Panc1 (cell line): Measurements from ENCODE around the gene PROM1. TPM values are rescaled to one million over a fixed set of nuclear protein-coding genes. Genes with fewer than 3 reads are reported as not detected.

ENCODE experiments used
- ATAC-seq: fragments of 200-7000 bp; cut with Tn5 transposase; 2 replicates; pipeline ENCODE4 v1.9.1; 2020; ENCODE audit warnings: mild to moderate bottlenecking, moderate library complexity
- BruUV-seq: library from RNA; stranded (reverse); fragments of 400-500 nt; replicated peaks from 2 replicates; lab custom pipeline; 2021; lab: Mats Ljungman, UMichigan
- CTCF ChIA-PET: fragments of 300-600 bp; sonication (Branson Sonifier 250); formaldehyde crosslinking; loops from one replicate; lab custom pipeline; 2022; ENCODE audit warnings: antibody characterized with exemption; lab: Charles Lee
- POLR2A ChIA-PET: fragments of 300-600 bp; sonication (Branson Sonifier 250); formaldehyde crosslinking; loops from one replicate; lab custom pipeline; 2022; ENCODE audit warnings: antibody characterized with exemption; lab: Charles Lee
- DNase-seq: peaks from one replicate; pipeline ENCODE4 v3.0.0-alpha.2; 2010; ENCODE audit warnings: low read depth, low spot score
- H3K27ac ChIP-seq: 2 replicates; pipeline ENCODE4 v1.5.1; 2011; ENCODE audit warnings: mild to moderate bottlenecking, low read length, inconsistent platforms
- H3K27me3 ChIP-seq: fragments of 200-500 bp; sonication (Bioruptor generic); 2 replicates; pipeline ENCODE4 v1.6.0; 2014; ENCODE audit warnings: low read length, inconsistent platforms; ENCODE audit not compliant: control insufficient read depth, insufficient read depth
- H3K36me3 ChIP-seq: fragments of 200-500 bp; sonication (Bioruptor generic); 2 replicates; pipeline ENCODE4 v1.5.1; 2014; ENCODE audit warnings: inconsistent platforms, mild to moderate bottlenecking, low read length, moderate library complexity; ENCODE audit not compliant: control insufficient read depth, insufficient read depth
- H3K4me1 ChIP-seq: 2 replicates; pipeline ENCODE4 v1.5.1; 2011; ENCODE audit warnings: inconsistent platforms, mild to moderate bottlenecking, low read length, moderate library complexity; ENCODE audit not compliant: control insufficient read depth, insufficient read depth
- H3K4me3 ChIP-seq, 2 experiments: 2 replicates each; pipeline ENCODE4 v1.5.1; 2011 to 2012; ENCODE audit warnings: low read depth in 2 of 2, low read length in 2 of 2, mild to moderate bottlenecking in 2 of 2, inconsistent platforms in 1 of 2, moderate library complexity in 1 of 2
- H3K9me3 ChIP-seq: fragments of 200-500 bp; sonication (Bioruptor generic); 2 replicates; pipeline ENCODE4 v1.5.1; 2014; ENCODE audit warnings: low read depth, mild to moderate bottlenecking, inconsistent platforms, low read length, moderate library complexity; ENCODE audit not compliant: control insufficient read depth, insufficient read depth
- POLR2AphosphoS5 ChIP-seq: IDR thresholded peaks from 2 replicates; pipeline ENCODE4 v1.6.1; 2012; ENCODE audit warnings: mild to moderate bottlenecking, low read depth, low read length, moderate library complexity
- SIN3A ChIP-seq: IDR thresholded peaks from 2 replicates; pipeline ENCODE4 v1.6.1; 2012; ENCODE audit warnings: low read depth, mild to moderate bottlenecking, low read length, moderate library complexity, borderline replicate concordance; ENCODE audit not compliant: insufficient read depth
- TCF7L2 ChIP-seq: IDR thresholded peaks from 2 replicates; pipeline ENCODE4 v1.6.1; 2011; ENCODE audit warnings: mild to moderate bottlenecking, low read depth, low read length, inconsistent platforms
- in situ Hi-C: cut with HindIII; loops from 2 replicates; pipeline ENCODE4 v1.10.0; 2016; ENCODE audit warnings: low sequenced_read_pairs, low pct_unique_long_range_greater_than_20kb
- intact Hi-C: fragments of 100-400 bp; cut with micrococcal nuclease; formaldehyde crosslinking; loops from one replicate; pipeline ENCODE4 v1.10.0; 2022; ENCODE audit not compliant: unreplicated experiment
- total RNA-seq: library from RNA; stranded (reverse); gene quantifications from one replicate; pipeline ENCODE4 v1.2.1, GENCODE V29; 2021; ENCODE audit not compliant: unreplicated experiment
- TF ChIP-seq, protein P1 (sequence below), 2 experiments: IDR thresholded peaks; 2 replicates each; pipeline ENCODE4 v1.6.1; 2011 to 2012; ENCODE audit warnings: low read depth in 2 of 2, control low read depth in 1 of 2, low read length in 1 of 2, mild to moderate bottlenecking in 1 of 2, moderate library complexity in 1 of 2; ENCODE audit not compliant: insufficient read depth in 1 of 2
- TF ChIP-seq, protein P2 (sequence below): fragments of 450-650 bp; IDR thresholded peaks from 2 replicates; pipeline ENCODE4 v1.5.1; 2017; ENCODE audit warnings: mild to moderate bottlenecking

PROM1 gene
- total RNA-seq, 1 experiment from 2014 or later, result 0.18 TPM

DNA sequence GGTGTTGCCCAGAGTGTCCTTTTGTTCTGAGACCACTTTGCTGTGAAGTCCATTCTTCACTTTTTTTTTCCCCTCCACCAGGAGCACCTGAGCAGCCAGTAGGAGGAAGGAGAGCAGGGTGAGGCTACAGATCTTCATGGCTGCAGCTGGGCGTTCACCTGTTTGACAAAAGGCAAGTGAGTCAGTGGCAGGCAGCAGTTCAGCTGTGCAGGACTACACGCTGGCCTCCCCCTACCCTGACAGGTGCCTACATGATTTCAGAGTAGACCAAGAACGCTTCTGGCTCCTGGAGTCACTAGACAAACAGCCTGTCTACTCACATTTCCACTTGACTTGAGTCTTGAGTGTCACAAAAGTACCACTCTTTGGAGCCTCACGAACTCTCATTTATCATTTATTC is 147.3 kb downstream of the PROM1 start:
- Histone ChIP-seq H3K4me3 (no peak overlapping the region), H3K27me3 (no peaks in the 10 kb centered on the region), H3K27ac (no peak overlapping the region), H3K9me3 (no peaks in the 10 kb centered on the region), H3K4me1 (no peaks in the 10 kb centered on the region), H3K36me3 (no peaks in the 10 kb centered on the region)
- no peak for DNase-seq
- BruUV-seq, result no TSS peak
- TF ChIP-seq, protein P1, sequence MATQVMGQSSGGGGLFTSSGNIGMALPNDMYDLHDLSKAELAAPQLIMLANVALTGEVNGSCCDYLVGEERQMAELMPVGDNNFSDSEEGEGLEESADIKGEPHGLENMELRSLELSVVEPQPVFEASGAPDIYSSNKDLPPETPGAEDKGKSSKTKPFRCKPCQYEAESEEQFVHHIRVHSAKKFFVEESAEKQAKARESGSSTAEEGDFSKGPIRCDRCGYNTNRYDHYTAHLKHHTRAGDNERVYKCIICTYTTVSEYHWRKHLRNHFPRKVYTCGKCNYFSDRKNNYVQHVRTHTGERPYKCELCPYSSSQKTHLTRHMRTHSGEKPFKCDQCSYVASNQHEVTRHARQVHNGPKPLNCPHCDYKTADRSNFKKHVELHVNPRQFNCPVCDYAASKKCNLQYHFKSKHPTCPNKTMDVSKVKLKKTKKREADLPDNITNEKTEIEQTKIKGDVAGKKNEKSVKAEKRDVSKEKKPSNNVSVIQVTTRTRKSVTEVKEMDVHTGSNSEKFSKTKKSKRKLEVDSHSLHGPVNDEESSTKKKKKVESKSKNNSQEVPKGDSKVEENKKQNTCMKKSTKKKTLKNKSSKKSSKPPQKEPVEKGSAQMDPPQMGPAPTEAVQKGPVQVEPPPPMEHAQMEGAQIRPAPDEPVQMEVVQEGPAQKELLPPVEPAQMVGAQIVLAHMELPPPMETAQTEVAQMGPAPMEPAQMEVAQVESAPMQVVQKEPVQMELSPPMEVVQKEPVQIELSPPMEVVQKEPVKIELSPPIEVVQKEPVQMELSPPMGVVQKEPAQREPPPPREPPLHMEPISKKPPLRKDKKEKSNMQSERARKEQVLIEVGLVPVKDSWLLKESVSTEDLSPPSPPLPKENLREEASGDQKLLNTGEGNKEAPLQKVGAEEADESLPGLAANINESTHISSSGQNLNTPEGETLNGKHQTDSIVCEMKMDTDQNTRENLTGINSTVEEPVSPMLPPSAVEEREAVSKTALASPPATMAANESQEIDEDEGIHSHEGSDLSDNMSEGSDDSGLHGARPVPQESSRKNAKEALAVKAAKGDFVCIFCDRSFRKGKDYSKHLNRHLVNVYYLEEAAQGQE (IDR thresholded peaks at IDR 0.05; ENCODE audit: insufficient read depth in 1 of 2, low read depth in 2 of 2, low read length in 1 of 2), result no peak
- TF ChIP-seq TCF7L2, result no peak
- no peak for TF ChIP-seq POLR2AphosphoS5
- no peak for TF ChIP-seq SIN3A
- intact Hi-C loops (no loop called here), in situ Hi-C loops (no loop called here)
- POLR2A ChIA-PET, result no interaction called here
- CTCF ChIA-PET, result no interaction called here
- ATAC-seq, result no peak

DNA sequence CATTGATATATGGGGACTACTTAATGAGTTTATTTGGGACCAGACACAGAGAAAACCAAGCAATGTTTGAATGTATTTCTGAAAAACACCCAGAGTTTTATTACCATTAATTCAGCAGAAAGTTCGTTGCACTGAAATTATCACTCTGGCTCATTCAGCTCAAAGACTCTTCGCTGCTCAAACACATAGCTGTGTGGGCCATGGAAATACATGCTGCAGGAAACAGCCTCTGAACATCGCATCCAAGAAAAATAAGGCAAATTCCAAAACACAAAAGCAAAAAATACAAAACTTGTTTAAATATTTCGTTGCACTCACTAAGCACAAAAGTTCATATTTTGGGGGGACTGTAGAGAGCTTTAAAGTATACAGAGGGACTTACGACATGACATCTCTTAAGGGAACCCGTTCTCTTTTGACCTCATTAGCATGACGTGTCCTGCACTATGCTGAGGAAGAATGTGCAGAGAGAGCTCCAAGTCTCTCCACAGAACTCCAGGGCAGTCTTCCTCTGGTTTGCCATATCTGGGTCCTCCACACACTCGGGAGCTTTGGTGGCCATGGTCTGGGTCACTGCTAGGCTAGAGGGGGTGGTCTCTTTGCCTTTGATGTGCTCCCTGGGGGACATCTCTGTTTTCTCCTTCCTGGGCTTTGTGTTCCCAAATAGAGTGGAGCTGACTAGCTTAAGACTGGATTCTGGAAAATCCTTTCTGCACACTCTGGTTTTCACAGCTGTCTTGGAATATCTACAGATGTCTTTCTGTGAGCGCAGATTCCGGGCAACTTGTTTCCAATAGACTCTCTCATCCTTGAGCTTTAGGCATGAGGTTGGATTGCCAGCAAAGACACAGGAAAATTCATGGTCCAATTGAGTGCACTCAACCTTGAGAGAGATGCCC is 148.1 kb downstream of the PROM1 start:
- in situ Hi-C loops, result no loop called here
- intact Hi-C loops, result no loop called here

More for the DNA sequence above, 148.1 kb downstream of the PROM1 start:
- Histone ChIP-seq H3K9me3 (no peaks in the 10 kb centered on the region), H3K27ac (no peak overlapping the region), H3K36me3 (no peaks in the 10 kb centered on the region), H3K4me3 (no peak overlapping the region), H3K4me1 (no peaks in the 10 kb centered on the region), H3K27me3 (no peaks in the 10 kb centered on the region)
- CTCF ChIA-PET, result interaction anchor here (0.7 kb wide), 1 partner anchor 62 kb away, joined by 3 read pairs; no protein-coding TSS in a partner anchor
- POLR2A ChIA-PET, result no interaction called here
- DNase-seq (no peak), ATAC-seq (no peak)
- no peak for TF ChIP-seq SIN3A
- TF ChIP-seq, protein P1 (IDR thresholded peaks at IDR 0.05; ENCODE audit: insufficient read depth in 1 of 2, low read depth in 2 of 2, low read length in 1 of 2), result no peak
- TF ChIP-seq, protein P2, sequence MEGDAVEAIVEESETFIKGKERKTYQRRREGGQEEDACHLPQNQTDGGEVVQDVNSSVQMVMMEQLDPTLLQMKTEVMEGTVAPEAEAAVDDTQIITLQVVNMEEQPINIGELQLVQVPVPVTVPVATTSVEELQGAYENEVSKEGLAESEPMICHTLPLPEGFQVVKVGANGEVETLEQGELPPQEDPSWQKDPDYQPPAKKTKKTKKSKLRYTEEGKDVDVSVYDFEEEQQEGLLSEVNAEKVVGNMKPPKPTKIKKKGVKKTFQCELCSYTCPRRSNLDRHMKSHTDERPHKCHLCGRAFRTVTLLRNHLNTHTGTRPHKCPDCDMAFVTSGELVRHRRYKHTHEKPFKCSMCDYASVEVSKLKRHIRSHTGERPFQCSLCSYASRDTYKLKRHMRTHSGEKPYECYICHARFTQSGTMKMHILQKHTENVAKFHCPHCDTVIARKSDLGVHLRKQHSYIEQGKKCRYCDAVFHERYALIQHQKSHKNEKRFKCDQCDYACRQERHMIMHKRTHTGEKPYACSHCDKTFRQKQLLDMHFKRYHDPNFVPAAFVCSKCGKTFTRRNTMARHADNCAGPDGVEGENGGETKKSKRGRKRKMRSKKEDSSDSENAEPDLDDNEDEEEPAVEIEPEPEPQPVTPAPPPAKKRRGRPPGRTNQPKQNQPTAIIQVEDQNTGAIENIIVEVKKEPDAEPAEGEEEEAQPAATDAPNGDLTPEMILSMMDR, result no peak
- no peak for TF ChIP-seq POLR2AphosphoS5
- TF ChIP-seq TCF7L2, result no peak
- no TSS peak for BruUV-seq
